ENCODE data around the gene TP73.
"Not testable (repeated sequence)": the region's sequence is repeated elsewhere in the genome, so short reads cannot be mapped to it uniquely, and the experiment has no call there.

The TP73 gene

GRCh38 chr1:3618881-3619671, 33.2 kb upstream of the TP73 start:
- peak; percentile 63 for DNase-seq

GRCh38 chr1:3620708-3621107, 31.6 kb upstream of the TP73 start:
- DNase-seq = no peak

GRCh38 chr1:3621151-3621671, 31.1 kb upstream of the TP73 start:
- DNase-seq = peak; percentile 52

DNA sequence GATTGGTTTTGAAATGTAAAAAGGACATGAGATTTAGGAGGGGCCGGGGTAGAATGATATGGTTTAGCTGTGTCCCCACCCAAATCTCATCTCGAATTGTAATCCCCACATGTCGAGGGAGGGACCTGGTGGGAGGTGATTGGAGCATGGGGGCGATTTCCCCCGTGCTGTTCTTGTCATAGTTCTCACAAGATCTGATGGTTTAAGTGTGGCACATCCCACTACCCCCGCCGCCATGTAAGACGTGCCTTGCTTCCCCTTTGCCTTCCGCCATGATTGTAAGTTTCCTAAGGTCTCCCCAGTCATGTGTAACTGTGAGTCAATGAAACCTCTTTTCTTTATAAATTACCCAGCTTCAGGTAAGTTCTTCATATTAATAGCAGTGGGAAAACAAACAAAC, 30.2 kb upstream of the TP73 start:
- DNase-seq = not testable (repeated sequence)

GRCh38 chr1:3623441-3624199, 28.7 kb upstream of the TP73 start:
- DNase-seq = peak; percentile 11

DNA sequence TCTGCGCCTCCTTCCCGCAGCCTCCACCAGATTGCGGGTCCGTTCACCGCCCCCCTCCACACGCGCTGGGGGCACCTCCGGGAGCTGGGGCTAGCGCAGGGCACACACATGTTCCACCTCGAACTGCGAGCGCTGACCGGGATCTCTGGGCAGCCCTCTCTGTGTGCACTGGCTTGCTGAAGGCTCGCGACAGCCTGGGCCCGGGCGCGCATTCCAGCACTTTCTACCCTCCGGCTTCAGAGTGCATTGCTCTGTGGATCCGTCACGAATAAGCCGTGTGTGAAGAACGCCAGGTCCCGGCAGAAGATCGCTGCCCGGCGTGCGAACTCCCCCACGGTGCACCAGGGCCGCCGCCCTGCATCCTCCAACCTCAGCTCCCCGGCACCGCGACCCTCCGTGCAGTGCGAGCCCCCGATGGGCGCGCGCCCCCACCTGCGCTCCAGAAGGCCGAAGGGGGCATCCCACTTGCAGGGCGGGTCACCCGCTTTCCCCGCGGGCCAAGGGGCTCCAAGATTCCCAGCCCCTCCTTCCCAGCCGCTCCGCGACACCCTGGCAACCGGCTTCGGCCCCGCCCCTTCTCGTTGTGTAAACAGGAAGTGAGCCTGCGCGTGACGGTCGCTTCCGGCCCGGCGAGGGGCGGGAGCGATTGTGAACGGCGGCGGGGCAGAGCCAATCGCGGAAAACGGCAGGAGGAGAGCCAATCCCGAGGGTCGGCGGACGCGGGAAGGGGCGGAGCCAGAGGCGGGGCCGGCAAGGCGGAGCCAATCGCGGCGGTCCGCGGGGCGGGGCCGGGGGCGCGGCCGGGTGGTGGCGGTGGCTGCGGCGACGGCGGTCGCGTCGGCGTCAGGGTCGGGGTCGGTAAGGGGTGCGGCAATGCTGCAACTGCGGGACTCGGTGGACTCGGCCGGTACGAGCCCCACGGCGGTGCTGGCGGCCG, 27.8 kb upstream of the TP73 start, which contains the start of gene TPRG1L:
TPRG1L (plus strand) TSS at position 816 of the 937 bp plus-strand sequence; CDS start at position 874, 58 bp downstream.
- peak; percentile 94 for DNase-seq

GRCh38 chr1:3625151-3625907, 27.0 kb upstream of the TP73 start:
- peak; percentile 54 for DNase-seq

DNA sequence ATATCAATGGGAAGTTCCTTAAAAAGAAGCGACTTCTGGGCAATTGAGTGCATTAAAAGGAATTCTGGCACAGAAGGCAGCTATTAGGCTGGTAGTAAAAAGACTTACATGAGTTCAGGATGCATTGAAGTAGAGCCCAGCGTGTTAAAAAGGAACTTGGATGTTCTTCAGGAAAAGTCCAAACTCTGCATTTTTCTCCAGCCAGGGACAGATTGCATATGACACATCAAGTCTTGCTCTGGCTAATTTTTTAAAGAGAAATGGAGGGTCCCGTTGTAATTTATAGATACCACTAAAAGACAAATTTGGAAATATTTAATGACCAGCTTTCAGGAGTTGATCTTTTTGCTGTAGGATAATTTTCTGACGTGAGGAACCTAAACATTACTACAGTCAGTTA, 26.3 kb upstream of the TP73 start:
- DNase-seq = no peak

DNA sequence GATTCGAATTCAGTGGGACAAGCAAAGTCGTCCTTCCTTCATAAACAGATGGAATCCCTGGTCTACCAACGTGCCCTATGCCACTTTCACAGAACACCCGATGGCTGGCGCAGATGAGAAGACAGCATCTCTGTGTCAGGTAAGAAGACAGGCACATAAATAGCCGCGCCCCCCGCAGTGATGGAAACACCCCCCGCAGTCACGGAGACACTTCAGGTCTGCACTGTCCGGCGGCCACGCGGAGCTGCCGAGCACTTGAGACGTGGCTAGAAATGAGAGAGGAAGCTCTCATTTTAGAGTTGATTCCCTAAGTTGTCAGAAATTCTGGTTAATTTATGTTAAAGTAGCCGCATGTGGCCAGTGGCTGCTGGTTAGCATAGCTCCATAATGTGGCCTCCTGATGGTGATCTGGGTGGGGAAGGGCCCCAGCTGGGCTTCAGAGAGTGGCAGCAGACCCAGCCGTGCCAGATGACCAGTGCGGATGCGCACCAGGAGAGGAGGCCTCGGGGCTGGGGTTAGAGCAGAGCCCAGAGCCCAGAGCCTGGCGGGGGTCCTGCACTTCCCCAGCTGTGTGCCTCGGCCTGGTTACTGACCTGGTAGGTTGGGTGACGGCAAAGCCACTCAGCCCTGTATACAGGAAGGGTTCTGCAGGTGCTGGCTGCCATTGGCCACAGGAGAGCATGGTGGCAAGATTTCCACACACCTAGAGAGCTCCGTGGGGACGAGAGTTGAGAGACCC, 24.6 kb upstream of the TP73 start:
- no peak for DNase-seq

DNA sequence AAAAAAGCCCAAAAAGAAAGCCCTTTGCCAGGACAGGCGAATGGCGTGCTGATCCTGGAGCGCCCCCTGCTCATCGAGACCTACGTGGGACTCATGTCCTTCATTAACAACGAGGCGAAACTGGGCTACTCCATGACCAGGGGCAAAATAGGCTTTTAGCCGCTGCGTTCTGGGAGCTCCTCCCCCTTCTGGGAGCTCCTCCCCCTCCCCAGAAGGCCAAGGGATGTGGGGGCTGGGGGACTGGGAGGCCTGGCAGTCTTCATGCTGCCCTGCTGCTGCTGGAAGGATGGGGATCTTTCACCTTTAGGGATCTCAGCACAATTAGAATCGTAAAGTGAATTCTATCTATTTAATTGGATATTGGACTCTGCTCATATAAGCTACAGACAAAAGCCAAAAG, 23.9 kb upstream of the TP73 start:
- no peak for DNase-seq

DNA sequence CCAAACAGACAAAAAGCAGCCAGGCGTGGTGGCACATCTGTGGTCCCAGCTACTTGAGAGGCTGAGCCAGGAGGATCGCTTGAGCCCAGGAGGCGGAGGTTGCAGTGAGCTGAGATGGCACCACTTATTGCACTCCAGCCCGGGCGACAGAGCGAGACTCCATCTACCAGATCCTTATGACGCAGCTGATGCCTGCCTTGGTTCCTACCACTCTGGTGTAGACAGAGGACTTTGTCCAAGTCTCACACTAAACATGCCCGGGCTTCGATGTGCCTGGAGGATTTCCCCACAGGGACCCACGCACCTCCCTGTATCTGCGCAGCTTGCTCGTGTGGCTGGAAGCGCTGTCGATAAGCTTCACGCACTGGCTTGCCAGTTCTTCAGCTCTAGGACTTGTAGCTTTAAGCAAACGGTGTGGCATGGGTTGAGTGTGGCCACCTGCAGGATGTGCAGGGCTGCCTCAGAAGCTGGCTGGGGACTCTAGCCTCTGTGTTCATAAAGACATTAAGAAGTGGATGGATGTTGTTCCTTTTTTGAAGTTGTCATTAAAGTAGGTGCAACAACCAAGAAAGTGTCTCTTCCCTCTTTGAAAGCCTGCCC, 22.7 kb upstream of the TP73 start:
- no peak for DNase-seq

DNA sequence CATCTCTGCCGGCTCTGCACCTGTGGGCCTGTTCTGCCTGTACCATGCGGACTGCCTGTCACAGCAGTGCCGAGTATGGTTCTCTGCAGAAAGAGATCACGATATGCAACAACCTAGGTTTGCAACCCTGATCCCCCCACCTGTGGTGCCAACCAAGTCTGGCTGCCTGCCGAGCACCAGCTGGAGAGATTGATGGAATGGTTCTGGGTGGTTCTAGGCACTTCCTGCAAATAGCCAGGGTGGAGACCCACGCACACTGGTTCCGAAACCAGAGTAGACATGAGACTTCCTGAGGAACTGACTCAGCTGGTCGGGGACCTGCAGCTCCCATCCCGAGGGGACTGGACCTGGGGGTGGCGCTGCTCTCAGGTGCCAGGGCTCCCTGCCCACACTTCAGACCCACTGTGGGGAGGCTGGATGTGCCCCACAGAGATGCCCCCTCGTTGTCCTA, 22.1 kb upstream of the TP73 start:
- no peak for DNase-seq

- no peak for DNase-seq
Measured at GRCh38 chr1:3630914-3631313, 21.4 kb upstream of the TP73 start.

DNA sequence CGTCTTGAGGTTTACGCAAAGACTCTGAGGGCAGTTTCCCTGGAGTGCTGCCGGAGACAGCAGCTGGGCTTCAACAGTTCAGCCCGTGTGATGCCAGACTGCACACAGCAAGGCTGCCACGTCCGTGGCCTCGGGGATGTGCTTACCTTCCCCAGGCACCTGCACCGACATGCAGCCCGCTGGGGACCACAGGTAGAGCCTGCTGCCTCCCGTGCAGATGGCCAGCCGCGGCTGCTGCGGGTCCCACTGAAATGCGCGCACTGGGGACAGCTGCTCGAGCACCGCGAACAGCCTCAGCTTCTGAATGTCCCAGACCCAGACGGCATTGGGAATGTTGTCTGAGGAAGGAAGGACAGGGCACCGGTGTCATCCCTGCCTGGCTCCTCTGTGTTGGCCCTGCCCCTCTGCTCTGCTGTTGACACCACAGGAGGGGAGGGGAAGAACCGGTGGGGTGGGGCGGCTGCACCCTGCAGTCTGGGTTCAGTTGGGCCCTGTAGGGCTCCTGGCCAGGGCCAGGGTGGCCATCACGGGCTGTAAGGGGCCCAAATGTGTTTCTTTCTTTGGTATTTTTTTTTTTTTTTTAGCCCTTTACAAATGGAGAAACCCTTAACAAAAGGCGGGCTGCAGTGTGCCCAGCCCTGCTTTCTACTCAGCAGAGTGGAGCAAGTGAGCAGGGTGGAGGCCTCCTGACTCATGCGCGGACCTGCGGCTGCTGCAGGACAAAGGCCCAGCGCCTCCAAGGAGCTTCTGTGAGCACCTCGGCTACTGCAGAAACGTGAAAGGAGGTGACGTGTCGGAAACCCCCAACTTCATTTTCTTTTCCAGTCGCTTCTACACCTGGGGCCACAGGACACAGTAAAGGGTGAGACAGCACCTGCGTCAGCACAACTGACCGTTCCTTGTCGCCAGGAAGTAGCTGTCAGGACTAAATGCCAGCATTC, 20.7 kb upstream of the TP73 start:
- DNase-seq = no peak

GRCh38 chr1:3632298-3632697, 20.0 kb upstream of the TP73 start:
- no peak for DNase-seq

GRCh38 chr1:3632716-3633343, 19.5 kb upstream of the TP73 start:
- no peak for DNase-seq

- no peak for DNase-seq
Measured at GRCh38 chr1:3633344-3634058, 18.8 kb upstream of the TP73 start.
